Activated gamma-delta T cell (primary cell): ENCODE data around the gene DMRT2.

ENCODE experiments used
- DNase-seq: peaks from one replicate; lab custom pipeline; 2025; lab: John Stamatoyannopoulos, UW
- total RNA-seq, 2 donors: gene quantifications; one replicate each; lab custom pipeline; 2026; lab: John Stamatoyannopoulos, UW

Gene DMRT2
- total RNA-seq, result 0 to 0.52 reads per million in 2 donors

DNA sequence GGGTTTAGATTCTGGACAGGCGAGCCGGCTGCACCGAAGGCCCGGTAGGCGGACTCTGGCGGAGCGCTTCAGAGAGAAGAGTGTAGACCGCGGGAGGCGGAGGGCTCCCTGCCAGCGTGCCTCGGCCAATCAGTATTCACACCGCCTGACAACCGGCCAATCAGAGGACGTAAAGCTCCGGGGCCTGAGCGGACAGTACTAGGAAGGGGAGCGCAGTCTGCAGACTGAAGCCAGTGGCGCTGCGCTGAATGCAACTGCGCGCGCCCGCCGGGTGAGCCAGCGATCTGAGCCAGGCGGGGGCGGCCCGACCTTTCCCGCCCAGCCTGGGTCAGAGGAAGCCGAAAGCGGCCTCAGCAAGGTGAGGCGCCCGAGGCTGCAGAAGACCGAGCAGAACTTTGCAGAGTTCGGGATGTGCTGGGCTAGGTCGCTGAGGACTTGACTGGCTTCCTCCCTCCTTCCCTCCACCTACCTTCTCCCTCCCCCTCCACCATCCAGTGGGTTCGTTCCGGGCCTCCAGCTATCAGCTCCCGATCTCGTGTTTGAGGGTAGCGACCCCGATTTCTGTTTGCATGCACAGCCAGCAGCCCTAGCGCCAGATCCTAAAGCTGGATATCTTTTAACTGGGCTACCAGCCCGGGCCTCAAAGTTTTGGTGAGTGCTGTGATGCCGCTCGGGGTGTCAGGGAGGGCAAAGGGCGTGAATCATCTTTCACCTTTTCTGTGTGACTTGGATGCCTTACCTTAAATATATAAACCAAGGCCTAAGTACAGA, at the start of gene DMRT2:
Gene DMRT2 (plus strand): TSS at position 233 of the 771 bp plus-strand sequence. CDS start 1,257 bp downstream, outside the sequence.
- DNase-seq, result no peak

DNA sequence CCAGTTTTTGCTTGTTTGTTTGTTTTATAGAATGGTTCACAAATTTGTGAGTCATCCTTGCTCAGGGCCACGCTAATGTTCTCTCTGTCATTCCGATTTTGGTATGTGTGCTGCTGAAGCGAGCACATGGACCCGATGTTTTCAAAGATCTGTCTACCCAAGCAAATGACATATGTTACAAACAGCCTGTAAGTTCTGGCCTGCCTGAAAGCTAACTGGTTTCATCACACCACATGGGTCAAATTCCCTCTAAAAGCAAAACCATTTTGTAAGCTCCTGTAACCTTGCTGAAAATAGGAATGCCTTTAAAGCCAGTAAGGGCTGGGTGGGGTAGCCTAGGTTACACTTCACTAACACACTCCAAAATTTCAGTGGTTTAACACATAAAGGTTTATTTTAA, 48.3 kb upstream of the DMRT2 start:
- no peak for DNase-seq

DNA sequence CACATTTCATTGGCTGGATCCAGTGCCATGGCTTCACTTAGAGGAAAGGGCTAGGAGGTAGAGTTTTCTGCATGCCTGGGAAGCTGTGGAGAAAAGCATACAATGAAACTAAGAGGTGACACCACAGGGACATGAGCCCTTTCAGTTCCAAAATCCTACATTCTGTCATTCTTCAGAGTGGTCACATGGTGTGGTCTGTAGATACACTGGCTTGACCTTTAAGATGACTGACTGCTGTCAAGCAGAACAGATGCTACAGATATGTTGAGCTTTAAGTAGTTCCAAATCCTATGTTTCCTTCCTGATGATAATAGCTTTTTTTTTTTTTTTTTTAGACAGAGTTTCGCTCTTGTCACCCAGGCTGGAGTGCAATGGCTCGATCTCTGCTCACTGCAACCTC, 47.5 kb upstream of the DMRT2 start:
- DNase-seq, result no peak

DNA sequence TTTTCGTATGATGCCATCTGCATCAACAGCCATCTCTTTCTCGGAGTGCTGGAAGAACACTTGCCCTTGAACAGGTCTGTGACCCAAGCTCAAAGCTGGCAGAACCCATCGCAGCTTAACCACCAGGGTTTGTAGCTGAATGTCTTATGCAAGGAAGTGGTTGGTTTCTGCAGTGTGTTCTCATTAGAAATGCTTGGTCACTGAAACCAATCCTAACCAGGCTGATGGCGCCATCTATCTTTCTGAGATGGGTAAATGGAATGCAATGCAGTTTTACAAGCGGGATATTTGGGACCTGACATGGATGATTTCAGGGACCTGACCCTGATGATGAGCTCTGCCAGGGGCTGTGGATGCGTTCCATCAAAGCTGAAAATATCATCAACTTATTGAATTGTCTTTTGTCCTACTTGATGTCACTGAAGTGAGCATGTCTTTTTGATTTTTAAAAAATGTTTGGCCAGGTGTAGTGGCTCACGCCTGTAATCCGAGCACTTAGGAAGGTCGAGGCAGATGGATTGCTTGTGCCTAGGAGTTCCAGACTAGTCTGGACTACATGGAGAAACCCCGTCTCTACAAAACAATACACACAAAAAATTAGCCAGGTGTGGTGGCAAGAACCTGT, 45.0 kb upstream of the DMRT2 start:
- no peak for DNase-seq

DNA sequence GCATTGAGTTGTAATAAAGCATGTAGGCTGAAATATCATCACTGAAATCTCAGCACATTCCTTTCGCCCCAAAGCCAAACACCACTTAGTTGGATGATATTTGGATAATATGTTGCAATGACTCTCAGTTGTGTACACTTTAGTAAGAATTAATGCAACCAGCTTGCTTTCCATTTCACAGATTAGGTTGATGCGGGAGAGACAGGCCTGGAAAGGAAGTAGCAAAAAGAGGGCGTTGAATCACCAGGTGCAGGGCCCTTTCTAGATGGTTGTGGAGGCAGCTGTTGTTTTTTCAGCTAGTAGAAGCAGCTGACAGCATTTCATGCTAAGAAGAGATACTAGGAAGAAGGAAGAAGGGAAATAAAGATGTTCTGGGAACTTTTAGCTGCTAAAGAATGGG, 42.8 kb upstream of the DMRT2 start:
- DNase-seq, result no peak

DNA sequence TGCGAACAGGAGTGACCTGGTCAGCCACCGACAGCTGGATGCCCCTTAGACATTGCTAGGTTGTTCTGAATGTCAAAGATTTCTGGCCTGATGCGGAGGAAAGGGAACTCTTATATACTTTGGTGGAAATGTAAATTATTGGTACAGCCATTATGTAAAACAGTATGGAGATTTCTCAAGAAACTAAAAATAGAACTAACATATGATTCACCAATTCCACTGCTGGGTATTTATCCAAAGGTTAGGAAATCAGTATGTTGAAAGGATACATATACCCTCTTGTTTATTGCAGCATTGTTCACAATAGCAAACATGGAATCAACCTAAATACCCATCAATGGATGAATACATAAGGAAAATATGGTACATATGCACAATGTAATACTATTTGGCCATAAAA, 41.9 kb upstream of the DMRT2 start:
- no peak for DNase-seq

DNA sequence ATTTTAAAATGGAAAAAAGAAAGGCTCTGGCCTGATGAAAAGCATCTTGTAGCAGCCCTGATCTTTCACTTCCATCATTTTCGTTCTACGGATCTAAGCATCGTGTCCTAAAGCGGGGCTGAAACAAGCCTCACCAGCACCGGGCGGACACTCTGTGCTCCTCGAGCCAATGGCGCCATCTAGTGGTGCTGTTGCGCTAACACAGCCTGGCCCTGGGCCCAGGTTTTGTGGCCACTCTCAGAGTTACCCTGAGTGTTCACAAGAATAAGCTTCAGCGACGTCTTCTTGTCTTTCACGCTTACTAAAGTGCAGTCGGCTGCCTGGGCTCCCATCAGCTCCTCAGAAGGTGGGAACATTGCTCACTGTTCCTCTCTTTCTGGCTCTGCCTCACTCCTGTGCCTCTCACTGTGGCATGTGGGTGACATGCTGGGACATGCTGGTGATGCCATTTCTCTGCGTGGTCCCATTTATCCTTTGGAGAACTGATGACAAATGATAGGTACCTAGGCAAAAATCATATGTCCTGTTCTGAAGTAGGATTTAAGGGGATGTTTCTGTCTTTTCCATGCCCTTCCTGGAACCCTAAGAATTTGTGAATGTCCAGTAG, 41.0 kb upstream of the DMRT2 start:
- no peak for DNase-seq

DNA sequence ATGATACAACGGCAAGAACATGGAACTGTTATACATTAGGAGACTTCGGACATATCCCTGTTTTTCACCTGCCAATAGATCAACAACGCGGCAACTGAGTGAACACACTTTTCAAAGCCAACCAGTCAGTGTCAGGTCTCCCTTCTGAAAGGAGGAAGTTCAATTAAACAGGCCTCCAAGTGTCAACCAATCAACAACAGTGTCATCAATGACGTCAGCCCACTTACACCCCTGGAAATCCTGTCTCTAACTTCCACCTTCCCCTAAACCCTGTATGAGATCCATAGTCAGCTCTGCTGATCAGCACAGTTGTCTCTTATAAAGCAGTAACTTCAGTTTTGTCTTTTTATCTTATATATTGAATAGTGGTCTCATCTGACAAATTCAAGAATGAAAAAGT, 37.1 kb upstream of the DMRT2 start:
- DNase-seq, result no peak

DNA sequence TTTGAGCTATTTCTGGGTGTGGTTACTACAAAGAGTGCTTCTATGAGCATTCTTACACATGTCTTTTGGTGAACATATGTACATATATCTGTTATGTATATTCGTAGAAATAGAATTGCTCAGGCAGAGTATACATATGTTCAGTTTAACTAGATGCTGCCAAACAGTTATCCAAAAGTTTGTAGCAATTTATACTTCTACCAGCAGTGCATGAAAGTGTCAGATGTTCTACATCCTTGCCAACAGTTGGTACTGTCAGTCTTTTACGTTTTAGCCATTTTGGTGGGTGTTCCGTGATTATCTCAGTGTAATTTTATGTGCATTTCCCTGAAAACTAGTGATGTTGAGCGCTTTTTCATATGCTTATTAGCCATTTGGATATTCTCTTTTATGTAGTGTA, 35.9 kb upstream of the DMRT2 start:
- no peak for DNase-seq

DNA sequence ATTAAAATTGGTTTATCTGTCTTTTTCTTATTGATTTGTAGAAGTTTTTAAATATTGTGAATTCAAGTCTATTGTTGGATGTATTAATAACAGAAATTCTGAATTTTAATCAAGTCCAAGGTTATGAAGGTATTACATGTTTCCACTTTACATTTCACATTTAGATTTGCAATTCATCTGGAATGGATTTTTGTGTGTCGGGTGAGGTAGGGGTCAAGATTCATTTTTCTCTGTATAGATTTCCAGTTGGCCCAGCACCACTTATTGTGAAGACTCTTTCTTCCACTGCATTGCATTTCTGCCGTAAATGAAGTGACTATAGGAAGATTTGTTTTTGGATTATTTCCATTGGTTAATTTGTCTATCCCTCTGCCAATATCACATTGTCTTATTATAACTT, 35.5 kb upstream of the DMRT2 start:
- no peak for DNase-seq

DNA sequence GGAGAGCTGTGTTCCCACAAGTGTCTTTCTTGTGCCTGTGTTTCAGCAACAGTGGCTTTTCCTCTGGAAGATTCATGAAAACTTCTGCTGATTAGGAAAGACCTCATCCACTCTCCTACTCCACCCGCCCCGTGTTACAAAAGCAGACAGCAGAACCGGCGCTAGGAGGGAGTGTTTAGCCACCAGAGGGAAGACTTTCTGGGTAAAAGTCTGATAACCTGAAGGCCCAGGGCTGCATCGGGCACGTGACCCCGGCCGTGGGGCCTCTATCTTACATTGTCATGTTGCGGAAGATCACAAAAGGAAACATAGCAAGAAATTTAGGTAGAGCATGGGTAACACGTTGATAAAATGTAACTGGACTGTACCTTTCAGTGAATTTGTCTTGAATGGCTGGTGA, 32.0 kb upstream of the DMRT2 start:
- DNase-seq, result no peak

DNA sequence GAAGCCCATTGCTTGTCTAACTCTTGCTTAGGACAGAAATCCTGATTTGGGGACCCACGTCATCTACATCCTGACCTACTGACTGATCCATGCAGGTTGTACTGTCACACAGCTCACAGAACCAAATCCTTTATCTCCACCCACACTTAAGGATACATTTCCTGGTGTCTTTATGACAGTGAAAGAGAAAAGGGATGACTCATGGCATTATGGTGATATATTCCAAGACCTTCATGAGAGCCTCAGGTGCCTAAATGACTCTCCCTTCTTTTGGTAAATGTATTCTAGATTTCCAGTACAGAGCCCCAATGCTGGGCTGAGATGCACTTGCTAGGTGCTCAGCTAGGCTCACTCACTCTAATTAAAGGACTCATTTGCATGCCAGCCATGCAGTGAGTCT, 26.0 kb upstream of the DMRT2 start:
- no peak for DNase-seq

DNA sequence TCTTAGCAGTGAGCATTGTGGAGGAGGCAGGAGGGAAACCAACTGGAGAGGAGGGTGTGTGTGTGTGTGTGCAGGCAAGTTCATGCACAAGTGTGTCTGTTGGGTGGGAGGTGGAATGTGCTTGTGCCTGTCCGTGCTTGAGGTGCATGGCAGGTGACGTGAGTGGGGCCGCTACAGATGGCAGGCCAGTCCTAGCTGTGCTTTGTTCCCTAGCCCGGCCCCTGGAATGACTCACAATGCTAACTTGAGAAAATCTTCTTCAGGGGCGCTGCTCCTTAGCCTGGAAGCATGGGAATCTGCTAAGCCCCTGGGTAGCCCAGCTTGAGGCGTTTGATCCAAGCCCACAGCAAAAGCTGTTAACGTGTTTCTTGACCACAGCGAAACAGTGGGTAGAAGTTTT, 25.0 kb upstream of the DMRT2 start:
- no peak for DNase-seq

DNA sequence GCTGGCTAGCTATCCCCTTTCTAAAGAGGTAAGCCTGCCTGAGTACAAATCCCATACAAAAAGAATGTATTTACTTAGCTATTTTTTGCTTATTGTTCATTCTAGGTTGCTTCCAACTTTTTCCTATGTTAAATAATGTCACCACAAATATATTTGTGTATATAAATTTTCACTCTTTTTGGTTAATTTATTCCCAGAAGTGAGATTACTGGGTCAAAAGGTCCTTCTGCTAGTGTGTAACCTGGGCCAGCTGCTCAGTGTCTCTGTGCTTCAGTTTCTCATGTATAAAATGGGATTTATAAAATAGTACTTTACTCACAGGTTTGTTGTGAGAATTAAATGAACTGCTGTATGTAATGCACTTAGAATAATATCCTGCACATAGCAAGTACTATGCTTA, 23.9 kb upstream of the DMRT2 start:
- DNase-seq, result no peak

DNA sequence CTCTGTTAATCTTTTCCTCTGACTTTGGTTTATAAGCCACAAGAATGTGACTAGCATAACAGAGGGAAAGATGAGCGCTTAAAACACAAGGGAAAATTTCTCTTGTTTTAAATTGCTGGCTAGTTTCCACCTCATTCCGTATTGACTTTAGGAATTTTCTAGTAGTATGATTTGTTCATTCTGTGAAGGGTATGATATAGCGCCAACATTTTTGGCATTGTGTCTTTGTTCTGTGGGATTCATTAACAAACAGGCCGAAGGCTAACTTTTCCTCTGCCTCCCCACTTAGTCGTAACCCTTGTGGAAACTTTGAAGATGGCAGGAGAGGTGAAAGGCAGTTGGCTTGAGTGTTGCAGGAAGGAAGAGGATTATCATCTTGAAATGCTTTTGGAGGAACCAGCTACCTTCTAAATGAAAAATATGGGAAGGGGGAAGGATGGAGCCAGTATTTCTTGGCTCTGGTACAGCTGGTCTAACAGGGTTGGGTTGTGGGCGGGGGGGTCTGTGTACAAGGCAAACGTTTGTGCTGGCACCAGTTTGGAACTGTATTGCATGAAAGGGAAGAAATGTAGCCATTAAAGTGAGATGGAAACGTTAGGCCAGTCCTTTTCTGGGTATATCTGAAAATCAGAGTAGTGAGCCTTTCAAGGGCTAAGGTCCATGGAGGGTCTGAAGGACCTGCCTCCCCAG, 21.5 kb upstream of the DMRT2 start:
- DNase-seq, result no peak

DNA sequence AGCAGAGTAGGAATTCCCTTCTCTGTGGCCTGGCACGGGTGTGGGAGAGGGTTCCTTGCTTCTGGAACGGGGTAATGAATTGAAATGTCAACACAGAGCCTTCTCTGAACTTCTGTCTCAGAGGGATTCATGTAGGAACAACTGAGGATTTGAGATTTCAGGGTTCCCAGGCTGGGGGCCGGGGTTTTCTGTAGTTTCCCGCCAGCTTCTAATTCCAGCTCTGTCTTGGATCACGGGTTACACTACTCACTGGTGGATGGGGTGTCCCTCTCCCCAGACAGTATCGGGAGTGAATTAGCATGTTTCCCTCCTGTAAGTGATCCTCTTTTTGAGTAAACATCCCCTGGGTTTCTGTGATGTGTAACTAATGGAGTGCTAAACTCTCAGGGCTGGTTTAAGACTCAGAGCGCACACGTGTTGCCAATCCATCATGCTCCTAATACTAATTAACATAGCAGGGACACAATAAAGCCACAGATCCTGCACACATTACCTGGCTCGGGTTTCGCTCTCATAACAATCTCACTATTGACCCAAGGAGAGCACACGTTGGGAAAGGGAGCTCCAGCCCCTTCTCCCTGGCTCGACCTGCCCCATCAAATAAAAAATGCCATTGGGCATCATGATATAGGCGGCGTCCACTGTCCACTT, 18.1 kb upstream of the DMRT2 start:
- no peak for DNase-seq

DNA sequence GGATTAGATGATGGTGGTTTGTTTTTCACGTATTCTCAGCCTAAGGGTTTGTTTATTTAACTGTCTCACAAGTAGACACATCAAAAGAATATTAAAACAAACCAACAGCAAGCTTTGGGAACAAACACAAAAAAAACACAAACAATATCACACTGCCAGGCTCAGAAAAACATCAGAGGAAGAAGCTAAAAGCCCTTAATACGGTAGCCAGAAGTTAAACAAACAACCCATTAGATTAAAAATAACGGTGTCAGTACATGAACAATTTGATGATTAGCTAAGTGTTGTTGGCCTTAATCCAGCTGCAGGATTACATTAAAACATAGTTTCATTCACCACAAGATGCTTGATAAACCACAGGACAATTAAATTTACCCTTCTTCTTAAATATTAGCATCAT, 15.9 kb upstream of the DMRT2 start:
- DNase-seq, result no peak

DNA sequence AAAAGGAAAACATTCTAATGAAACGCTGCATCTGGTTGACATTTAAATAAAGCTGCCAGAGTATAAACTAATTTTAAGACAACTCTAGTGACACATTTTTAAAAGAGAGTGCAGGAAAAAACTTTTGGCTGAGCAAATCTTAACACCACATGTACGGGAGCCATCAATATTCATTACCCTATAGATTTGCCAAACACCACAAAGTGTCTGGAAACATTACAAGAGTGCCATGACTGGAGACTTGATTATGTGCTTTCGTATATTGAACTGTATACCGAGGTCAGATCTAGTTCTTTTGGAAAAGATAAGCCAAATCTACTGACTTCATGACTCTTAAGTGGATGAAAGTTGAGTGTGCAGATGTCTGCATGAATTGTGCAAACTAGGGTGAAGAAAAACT, 10.6 kb upstream of the DMRT2 start:
- no peak for DNase-seq

DNA sequence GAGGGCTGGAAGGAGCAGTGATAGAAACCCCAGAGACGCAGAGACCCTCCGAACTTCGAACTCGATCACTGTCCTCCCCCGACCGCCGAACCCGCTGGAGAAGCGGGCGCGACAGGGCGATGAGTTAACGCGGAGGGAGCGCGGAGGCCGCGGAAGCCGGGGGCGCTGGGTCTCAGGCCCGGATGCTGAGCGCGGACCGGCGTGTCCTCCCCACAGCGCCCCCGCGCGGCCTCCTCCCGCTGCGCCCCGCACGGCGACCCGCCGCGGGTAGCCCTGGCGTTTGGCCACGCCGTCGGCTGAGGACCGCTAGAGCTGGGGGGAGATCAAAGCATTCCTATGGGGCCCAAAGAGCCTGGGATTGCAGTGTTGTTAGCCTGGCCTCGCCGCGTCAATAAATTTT, 7.7 kb upstream of the DMRT2 start:
- no peak for DNase-seq

DNA sequence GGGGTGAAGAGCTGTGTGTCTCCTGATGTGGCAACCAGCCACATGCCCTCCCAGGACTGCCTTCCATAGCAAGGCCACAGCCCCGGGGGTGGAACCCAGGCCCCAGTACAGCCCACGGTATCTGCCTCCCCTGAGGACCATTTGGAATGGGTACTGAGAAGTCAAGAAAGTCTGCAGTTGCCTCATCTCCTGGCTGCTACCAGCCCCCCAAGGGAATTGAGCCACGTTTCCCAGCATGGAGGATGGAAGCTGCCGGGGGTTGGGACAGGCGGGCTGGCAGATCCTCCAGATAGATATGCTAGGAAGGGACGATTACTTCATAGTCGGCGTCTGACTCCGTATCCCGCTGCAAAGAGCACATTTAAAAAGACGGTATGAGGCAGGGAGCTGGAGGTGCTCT, 5.5 kb upstream of the DMRT2 start:
- no peak for DNase-seq

DNA sequence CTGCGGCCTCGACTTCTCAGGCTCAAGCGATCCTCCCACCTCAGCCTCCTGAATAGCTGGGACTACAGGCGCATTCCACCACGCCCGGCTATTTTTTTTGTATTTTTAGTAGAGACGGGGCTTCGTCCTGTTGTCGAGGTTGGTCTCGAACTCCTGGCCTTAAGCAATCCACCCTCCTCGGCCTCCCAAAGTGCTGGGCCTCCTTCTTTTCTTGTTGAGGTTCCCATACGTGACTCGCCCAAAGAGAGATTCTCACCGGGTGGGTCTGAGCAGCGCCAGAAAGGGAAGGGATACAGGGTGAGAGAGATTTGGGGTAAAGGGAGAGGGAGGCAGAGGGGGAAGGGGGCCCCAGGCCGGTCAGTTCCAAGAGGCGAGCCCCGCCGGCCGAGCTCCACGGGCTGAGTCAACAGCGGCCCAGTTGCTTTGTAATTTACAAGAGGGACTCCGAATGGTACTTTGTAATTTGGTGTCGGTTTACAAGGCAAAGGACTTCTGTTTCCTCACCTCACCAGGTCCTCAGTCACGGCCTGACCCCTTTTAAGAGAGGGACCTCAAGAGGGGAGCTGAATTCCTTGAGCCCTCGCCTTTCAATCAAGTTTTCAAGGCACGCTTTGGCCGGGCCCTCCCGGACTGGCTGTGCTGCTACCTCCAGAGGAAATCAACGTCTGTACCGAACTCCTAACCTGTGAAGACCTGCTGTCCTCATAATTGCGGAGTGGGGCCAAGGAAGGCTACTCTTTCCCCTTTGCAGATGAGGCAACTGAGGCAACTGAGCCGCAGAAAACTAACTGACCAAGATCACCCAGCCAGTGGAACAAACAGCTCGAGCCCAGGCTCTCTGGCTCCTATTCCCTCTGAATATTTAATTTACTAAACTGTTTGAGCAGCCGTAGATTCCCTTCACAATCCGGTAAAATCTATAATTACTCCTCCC, 3.3 kb upstream of the DMRT2 start:
- no peak for DNase-seq
